ENCODE results near the gene MLST8.
"Not testable (repeated sequence)": the region's sequence is repeated elsewhere in the genome, so short reads cannot be mapped to it uniquely, and the experiment has no call there.

Gene MLST8

DNA sequence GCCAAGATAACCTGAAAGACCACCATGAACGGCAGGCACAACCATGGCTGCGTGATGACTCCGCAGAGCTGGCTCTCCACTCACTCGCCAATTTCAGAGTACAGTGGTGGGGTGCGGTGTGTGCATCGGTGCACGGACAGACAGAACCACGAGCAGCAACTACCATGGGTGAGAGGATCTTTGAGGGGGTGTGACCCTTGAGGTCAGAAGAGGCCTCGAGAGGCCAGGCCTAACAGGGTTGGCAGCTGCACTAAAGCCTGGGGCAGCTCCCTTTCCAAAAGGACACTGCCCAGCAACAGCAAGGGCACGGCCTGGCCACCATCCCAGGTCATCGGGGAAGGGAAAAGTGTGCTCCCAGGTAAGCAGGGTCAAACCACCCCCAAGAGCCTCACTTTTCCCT lies 48.0 kb downstream of the MLST8 start:
- no peak for DNase-seq
- Histone ChIP-seq H3K27ac (ENCODE audit: low read length) (no peak overlapping the region), H2AFZ (ENCODE audit: low read length) (no peak overlapping the region), H3F3A (ENCODE audit: insufficient read depth, low read length) (peaks cover 36% of the 10 kb centered on the region), H3K4me1 (ENCODE audit: low read length) (peaks cover 7% of the 10 kb centered on the region), H4K20me1 (ENCODE audit: insufficient read depth, low read length) (no peaks in the 10 kb centered on the region), H3K4me2 (ENCODE audit: low read depth, low read length) (no peak overlapping the region), H3K9me2 (replicated peaks; ENCODE audit: insufficient read depth, low read length) (no peaks in the 10 kb centered on the region), H3K79me2 (ENCODE audit: low read length) (peaks cover 58% of the 10 kb centered on the region), H3K27me3 (replicated peaks; ENCODE audit: insufficient read depth, low read length) (no peaks in the 10 kb centered on the region), H3K4me3 (ENCODE audit: low read length) (no peak overlapping the region), H3K36me3 (replicated peaks; ENCODE audit: insufficient read depth, low read length) (peaks cover 26% of the 10 kb centered on the region), H3K9ac (ENCODE audit: low read length) (no peak overlapping the region), H3K9me3 (replicated peaks; ENCODE audit: insufficient read depth, low read length) (no peaks in the 10 kb centered on the region)
- TF ChIP-seq EZH2 (optimal IDR thresholded peaks at IDR 0.05; ENCODE audit: low read depth, low read length): no peak
- TF ChIP-seq EZH2phosphoT487 (IDR thresholded peaks at IDR 0.05; ENCODE audit: low read length): no peak

DNA sequence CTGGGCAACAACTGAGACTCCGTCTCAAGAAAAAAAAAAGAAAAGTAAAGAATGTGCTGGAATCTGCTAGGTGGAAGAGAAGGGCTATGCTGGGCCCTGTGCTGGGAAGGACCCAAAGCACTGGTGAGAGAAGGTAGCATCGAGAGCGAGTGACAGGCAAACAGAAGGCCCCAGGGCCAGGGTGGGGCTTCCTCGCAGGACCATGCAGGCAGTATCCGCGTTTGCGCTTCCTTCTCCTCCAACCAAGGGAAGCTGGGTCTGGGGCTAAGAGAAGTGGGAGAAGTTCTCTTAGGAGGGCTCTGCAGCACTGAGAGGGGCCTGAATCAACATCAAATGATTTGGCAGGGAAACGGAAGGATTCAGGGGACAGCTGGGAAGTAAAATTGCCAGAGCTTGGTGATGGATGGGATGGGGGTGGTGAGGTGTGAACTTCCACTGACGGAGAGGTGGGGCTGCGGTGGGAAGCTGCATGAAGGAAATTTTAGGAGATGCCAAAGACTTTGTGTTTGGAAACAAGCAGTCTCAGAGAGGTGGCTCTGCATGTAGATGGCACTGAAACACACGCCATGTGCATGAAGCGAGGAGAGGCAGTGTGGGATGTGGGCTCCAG lies 51.4 kb downstream of the MLST8 start:
- no peak overlapping the region for H3K4me2 ChIP-seq (ENCODE audit: low read depth, low read length)
- no peak overlapping the region for H3K4me3 ChIP-seq (ENCODE audit: low read length)
- no peaks in the 10 kb centered on the region for H3K27me3 ChIP-seq (replicated peaks; ENCODE audit: insufficient read depth, low read length)
- no peak overlapping the region for H2AFZ ChIP-seq (ENCODE audit: low read length)
- no peak for DNase-seq
- H4K20me1 ChIP-seq (ENCODE audit: insufficient read depth, low read length): no peaks in the 10 kb centered on the region
- H3K9me3 ChIP-seq (replicated peaks; ENCODE audit: insufficient read depth, low read length): no peaks in the 10 kb centered on the region
- no peak overlapping the region for H3K9ac ChIP-seq (ENCODE audit: low read length)
- no peaks in the 10 kb centered on the region for H3K9me2 ChIP-seq (replicated peaks; ENCODE audit: insufficient read depth, low read length)
- peaks cover 43% of the 10 kb centered on the region for H3K36me3 ChIP-seq (replicated peaks; ENCODE audit: insufficient read depth, low read length)
- TF ChIP-seq EZH2 (optimal IDR thresholded peaks at IDR 0.05; ENCODE audit: low read depth, low read length): no peak
- TF ChIP-seq, protein P1, sequence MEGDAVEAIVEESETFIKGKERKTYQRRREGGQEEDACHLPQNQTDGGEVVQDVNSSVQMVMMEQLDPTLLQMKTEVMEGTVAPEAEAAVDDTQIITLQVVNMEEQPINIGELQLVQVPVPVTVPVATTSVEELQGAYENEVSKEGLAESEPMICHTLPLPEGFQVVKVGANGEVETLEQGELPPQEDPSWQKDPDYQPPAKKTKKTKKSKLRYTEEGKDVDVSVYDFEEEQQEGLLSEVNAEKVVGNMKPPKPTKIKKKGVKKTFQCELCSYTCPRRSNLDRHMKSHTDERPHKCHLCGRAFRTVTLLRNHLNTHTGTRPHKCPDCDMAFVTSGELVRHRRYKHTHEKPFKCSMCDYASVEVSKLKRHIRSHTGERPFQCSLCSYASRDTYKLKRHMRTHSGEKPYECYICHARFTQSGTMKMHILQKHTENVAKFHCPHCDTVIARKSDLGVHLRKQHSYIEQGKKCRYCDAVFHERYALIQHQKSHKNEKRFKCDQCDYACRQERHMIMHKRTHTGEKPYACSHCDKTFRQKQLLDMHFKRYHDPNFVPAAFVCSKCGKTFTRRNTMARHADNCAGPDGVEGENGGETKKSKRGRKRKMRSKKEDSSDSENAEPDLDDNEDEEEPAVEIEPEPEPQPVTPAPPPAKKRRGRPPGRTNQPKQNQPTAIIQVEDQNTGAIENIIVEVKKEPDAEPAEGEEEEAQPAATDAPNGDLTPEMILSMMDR (IDR thresholded peaks at IDR 0.05; ENCODE audit: low read length): no peak
- peaks cover 64% of the 10 kb centered on the region for H3K79me2 ChIP-seq (ENCODE audit: low read length)
- H3F3A ChIP-seq (ENCODE audit: insufficient read depth, low read length): peaks cover 23% of the 10 kb centered on the region
- no peak overlapping the region for H3K27ac ChIP-seq (ENCODE audit: low read length)
- peaks cover 7% of the 10 kb centered on the region for H3K4me1 ChIP-seq (ENCODE audit: low read length)

DNA sequence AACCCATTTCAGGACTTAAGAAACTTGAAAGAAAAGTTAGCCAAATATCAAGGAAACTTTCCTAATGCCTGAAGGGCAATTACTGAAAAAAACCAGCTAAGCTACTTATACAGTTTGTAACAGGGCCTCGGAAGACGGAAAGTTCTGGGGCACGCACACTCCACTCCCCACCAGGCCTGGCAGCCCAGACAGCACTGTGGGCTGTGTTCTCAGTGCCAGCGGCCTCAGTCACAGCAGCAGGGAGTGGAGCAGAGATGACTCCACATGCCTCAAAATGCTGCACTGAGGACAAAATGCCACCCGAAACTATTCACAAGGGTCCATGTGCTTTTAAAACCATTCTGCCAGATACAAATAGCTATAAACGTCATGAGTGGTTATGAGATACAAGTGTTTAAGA lies 52.5 kb downstream of the MLST8 start:
- TF ChIP-seq, protein P1 (IDR thresholded peaks at IDR 0.05; ENCODE audit: low read length): no peak
- TF ChIP-seq EZH2 (optimal IDR thresholded peaks at IDR 0.05; ENCODE audit: low read depth, low read length) (no peak), EZH2phosphoT487 (IDR thresholded peaks at IDR 0.05; ENCODE audit: low read length) (no peak)
- Histone ChIP-seq H3F3A (ENCODE audit: insufficient read depth, low read length) (peaks cover 13% of the 10 kb centered on the region; the same call in 1 of the 2 replicates), H3K4me1 (ENCODE audit: low read length) (no peaks in the 10 kb centered on the region), H3K9me2 (replicated peaks; ENCODE audit: insufficient read depth, low read length) (no peaks in the 10 kb centered on the region), H3K79me2 (ENCODE audit: low read length) (peaks cover 75% of the 10 kb centered on the region), H3K27ac (ENCODE audit: low read length) (no peak overlapping the region), H3K9ac (ENCODE audit: low read length) (no peak overlapping the region), H3K27me3 (replicated peaks; ENCODE audit: insufficient read depth, low read length) (no peaks in the 10 kb centered on the region), H2AFZ (ENCODE audit: low read length) (no peak overlapping the region), H4K20me1 (ENCODE audit: insufficient read depth, low read length) (no peaks in the 10 kb centered on the region), H3K36me3 (replicated peaks; ENCODE audit: insufficient read depth, low read length) (peaks cover 50% of the 10 kb centered on the region), H3K9me3 (replicated peaks; ENCODE audit: insufficient read depth, low read length) (no peaks in the 10 kb centered on the region), H3K4me3 (ENCODE audit: low read length) (no peak overlapping the region), H3K4me2 (ENCODE audit: low read depth, low read length) (no peak overlapping the region)
- no peak for DNase-seq

DNA sequence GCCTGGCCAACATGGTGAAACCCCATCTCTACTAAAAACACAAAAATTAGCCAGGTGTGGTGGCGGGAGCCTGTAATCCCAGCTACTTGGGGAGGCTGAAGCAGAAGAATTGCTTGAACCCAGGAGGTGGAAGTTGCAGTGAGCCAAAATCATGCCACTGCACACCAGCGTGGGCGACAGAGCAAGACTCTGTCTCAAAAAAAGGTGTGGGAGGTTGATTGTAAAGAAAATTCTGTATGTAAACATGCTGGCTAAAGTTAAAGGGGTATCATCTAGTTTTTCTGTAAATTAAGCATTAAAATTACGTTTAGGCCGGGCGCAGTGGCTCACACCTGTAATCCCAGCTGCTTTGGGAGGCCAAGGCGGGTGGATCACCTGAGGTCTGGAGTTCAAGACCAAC lies 53.3 kb downstream of the MLST8 start:
- peaks cover 83% of the 10 kb centered on the region for H3K79me2 ChIP-seq (ENCODE audit: low read length)
- H3K9me3 ChIP-seq (replicated peaks; ENCODE audit: insufficient read depth, low read length); DNase-seq; H3K4me3 ChIP-seq (ENCODE audit: low read length); H3K4me1 ChIP-seq (ENCODE audit: low read length); H3K27me3 ChIP-seq (replicated peaks; ENCODE audit: insufficient read depth, low read length); H2AFZ ChIP-seq (ENCODE audit: low read length); H3K9ac ChIP-seq (ENCODE audit: low read length); H3F3A ChIP-seq (ENCODE audit: insufficient read depth, low read length); H3K27ac ChIP-seq (ENCODE audit: low read length); H3K4me2 ChIP-seq (ENCODE audit: low read depth, low read length); H3K9me2 ChIP-seq (replicated peaks; ENCODE audit: insufficient read depth, low read length); H4K20me1 ChIP-seq (ENCODE audit: insufficient read depth, low read length): not testable (repeated sequence)
- H3K36me3 ChIP-seq (replicated peaks; ENCODE audit: insufficient read depth, low read length): peaks cover 50% of the 10 kb centered on the region
